Thoracic aorta (tissue), 2 donors: ENCODE data around the gene TIMM17B. TPM values are rescaled to one million over a fixed set of nuclear protein-coding genes. Genes with fewer than 3 reads are reported as not detected.
A peak's percentile ranks its signal among the peaks of the same experiment; 100 is the strongest.

Experiments
- ATAC-seq: fragments of 150-250 bp; one replicate; pipeline ENCODE4 v1.8.0; 2017; ENCODE audit warnings: low read depth; ENCODE audit not compliant: insufficient number of reproducible peaks, low FRiP score
- DNase-seq: peaks from one replicate; pipeline ENCODE4 v3.0.0-alpha.2; 2020; ENCODE audit warnings: low spot score
- H3K27ac ChIP-seq, 2 donors: fragments of 200-600 bp; sonication (generic); 1 replicate in 1 of 2; 2 replicates in 1 of 2; pipeline ENCODE4 v1.5.1; 2016; ENCODE audit warnings: mild to moderate bottlenecking in 2 of 2, moderate library complexity in 2 of 2
- H3K27me3 ChIP-seq: fragments of 200-600 bp; sonication (generic); replicated peaks from 2 replicates; pipeline ENCODE4 v1.6.0; 2016; ENCODE audit warnings: mild to moderate bottlenecking; ENCODE audit not compliant: insufficient read depth
- H3K36me3 ChIP-seq: fragments of 200-600 bp; sonication (generic); one replicate; pipeline ENCODE4 v1.5.1; 2016
- H3K4me1 ChIP-seq, 2 donors: fragments of 200-600 bp; sonication (generic); 1 replicate in 1 of 2; 2 replicates in 1 of 2; pipeline versions ENCODE4 v1.5.1 to v1.6.0; 2016; ENCODE audit warnings: low read depth in 2 of 2, mild to moderate bottlenecking in 1 of 2; ENCODE audit not compliant: control insufficient read depth in 1 of 2
- H3K4me3 ChIP-seq: fragments of 200-600 bp; sonication (generic); 2 replicates; pipeline ENCODE4 v1.5.1; 2016; ENCODE audit warnings: mild to moderate bottlenecking
- H3K9me3 ChIP-seq: fragments of 200-600 bp; sonication (generic); 2 replicates; pipeline ENCODE4 v1.5.1; 2016
- CTCF ChIP-seq: fragments of 200-600 bp; sonication (generic); IDR thresholded peaks from one replicate; pipeline ENCODE4 v1.5.1; 2019; ENCODE audit warnings: antibody characterized with exemption
- total RNA-seq, 2 donors: library from RNA; depleted of rRNA; stranded (reverse); fragments of >200 nt; gene quantifications; one replicate each; pipeline versions ENCODE4 v1.1.0 to v1.2.3, GENCODE V29; 2016

Gene TIMM17B
- total RNA-seq, 2 donors from 2014 or later, result 30.0 to 52.0 TPM

GRCh38 chrX:48894891-48895290 lies 2.7 kb downstream of the TIMM17B start:
- no peak for DNase-seq

DNA sequence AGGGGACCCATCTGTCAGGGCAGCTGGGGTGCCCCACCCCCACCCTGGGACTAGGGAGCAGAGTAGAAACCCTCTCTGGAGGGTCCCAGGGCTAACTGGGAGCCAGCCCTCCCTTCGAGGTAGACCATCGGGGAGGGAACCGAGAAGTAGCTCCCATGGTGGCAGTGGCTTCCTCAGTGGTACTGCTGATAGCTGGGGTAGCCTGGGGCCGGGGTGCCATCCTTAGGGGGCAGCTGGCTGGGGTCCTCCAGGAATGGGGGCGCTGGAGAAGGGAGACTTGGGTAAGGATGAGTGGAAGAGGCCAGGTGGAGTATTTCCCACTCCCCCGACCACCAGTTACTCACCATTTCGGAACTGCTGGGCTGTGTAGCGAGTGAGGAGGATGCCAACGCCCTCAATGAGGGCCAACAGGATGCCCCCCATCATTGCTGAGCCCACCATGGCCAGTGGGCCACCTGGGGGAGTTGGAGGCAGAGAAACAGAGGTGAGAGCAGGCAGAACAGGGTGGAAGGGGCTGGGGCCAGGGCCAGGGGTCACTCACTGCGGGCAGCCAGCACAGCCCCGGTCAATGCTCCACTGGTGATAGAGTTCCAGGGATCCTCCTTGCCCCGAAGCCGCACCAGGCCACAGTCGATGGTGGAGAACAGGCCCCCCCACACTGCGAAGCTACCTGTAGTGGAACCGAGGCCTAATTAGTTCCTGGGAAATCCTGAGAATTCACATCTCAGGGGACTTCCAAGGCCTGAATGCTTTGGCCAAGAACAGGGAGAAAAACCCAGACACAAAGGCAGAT lies 3.8 kb downstream of the TIMM17B start:
- TF ChIP-seq CTCF, result no peak
- Histone ChIP-seq H3K4me3 (no peak overlapping the region), H3K27ac (no peak overlapping the region), H3K9me3 (no peaks in the 10 kb centered on the region), H3K36me3 (no peaks in the 10 kb centered on the region), H3K27me3 (no peaks in the 10 kb centered on the region), H3K4me1 (peaks cover 0 to 10% of the 10 kb centered on the region in 2 donors)
- DNase-seq (no peak), ATAC-seq (no peak)

More at GRCh38 chrX:48894891-48895290, 2.7 kb downstream of the TIMM17B start:
- no peak for TF ChIP-seq CTCF
- H3K4me1 ChIP-seq, result peaks cover 0 to 10% of the 10 kb centered on the region in 2 donors
- no peaks in the 10 kb centered on the region for H3K9me3 ChIP-seq
- H3K36me3 ChIP-seq, result no peaks in the 10 kb centered on the region
- no peak overlapping the region for H3K4me3 ChIP-seq
- no peak for ATAC-seq
- H3K27ac ChIP-seq, result no peak overlapping the region
- H3K27me3 ChIP-seq, result no peaks in the 10 kb centered on the region

DNA sequence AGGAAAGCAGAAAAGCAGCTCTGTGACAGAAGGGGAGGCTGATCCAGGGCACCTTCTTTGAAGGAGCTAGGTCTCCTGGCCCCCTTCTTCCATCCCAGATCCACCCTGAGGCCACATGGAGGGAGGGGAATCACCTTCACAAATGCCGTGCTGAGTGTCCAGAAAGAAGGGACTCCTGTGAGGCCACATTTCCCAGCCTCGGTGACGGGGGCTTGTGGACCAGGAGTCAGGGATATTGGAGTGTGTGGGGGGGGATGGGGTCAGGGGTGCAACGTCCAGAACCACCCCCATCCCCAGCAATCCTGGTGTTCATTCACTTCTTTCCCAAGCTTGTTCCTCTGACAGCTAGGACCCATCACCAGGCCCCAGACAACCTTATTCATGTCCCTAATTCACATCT lies 4.7 kb downstream of the TIMM17B start:
- H3K4me1 ChIP-seq, result peaks cover 0 to 10% of the 10 kb centered on the region in 2 donors
- H3K27ac ChIP-seq, result no peak overlapping the region
- TF ChIP-seq CTCF, result no peak
- H3K36me3 ChIP-seq, result no peaks in the 10 kb centered on the region
- H3K9me3 ChIP-seq, result no peaks in the 10 kb centered on the region
- DNase-seq, result no peak
- H3K4me3 ChIP-seq, result no peak overlapping the region
- no peaks in the 10 kb centered on the region for H3K27me3 ChIP-seq
- ATAC-seq, result no peak

- H3K36me3 ChIP-seq, result no peaks in the 10 kb centered on the region
- H3K4me1 ChIP-seq, result peaks cover 0 to 10% of the 10 kb centered on the region in 2 donors
- peak; percentile 40 for DNase-seq
- H3K9me3 ChIP-seq, result no peaks in the 10 kb centered on the region
- no peaks in the 10 kb centered on the region for H3K27me3 ChIP-seq
- H3K4me3 ChIP-seq, result peak overlapping the region; percentile 85
- peak; percentile 28 for TF ChIP-seq CTCF
- peak overlapping the region; percentile 56 to 73 for H3K27ac ChIP-seq
- ATAC-seq, result peak; percentile 92
These were observed 5.9 kb downstream of the TIMM17B start for GRCh38 chrX:48891402-48892288.

DNA sequence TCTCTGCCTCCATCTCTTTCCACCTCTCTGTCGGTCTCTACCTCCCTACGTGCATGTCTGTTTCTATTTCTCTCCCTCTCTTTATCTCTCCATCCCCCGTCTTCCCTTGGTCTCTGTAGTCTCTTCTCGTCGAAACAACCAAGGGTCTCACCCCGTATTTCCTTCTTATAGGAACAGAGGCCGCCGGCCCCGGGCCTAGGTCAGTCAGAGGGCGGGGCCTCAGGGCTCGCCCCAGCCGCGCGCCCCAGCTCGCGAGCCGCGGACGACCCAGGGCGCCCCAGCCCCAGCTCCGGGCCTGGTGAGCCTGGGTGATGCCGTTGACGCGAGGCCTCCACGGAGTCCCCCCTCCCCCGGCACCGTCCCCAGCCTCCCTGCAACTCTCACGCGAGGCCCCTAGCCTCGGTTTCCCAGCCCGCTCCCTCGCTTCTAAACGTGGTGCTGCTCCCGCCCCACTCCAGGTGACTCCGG lies 6.6 kb downstream of the TIMM17B start:
- peak overlapping the region; percentile 56 to 73 for H3K27ac ChIP-seq
- no peak for TF ChIP-seq CTCF
- H3K27me3 ChIP-seq, result no peaks in the 10 kb centered on the region
- peaks cover 0 to 10% of the 10 kb centered on the region in 2 donors for H3K4me1 ChIP-seq
- H3K36me3 ChIP-seq, result no peaks in the 10 kb centered on the region
- H3K4me3 ChIP-seq, result peak overlapping the region; percentile 85
- DNase-seq (no peak), ATAC-seq (no peak)
- no peaks in the 10 kb centered on the region for H3K9me3 ChIP-seq
